ENCODE measurements around the gene BOK.

DNA sequence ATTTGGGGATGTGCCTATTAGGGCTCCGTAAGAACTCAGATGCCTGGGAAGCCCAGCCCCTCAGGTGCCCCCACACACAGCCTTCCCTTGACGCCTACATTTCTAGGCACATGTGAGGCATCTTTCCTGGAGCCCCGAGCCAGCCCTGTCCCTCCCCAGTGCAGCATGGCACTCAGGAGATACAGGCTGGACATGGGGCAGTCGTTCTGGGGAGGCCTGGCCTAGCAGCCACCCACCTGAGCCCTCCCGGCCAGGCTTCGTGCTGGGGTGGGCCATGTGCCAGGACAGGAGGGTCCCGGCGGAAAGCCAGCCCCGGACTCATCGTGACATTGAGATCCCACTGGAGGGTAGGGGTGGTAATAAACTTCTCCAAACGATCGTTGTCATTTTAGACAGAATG is 15.2 kb downstream of the BOK start:
- TF ChIP-seq, protein P1, sequence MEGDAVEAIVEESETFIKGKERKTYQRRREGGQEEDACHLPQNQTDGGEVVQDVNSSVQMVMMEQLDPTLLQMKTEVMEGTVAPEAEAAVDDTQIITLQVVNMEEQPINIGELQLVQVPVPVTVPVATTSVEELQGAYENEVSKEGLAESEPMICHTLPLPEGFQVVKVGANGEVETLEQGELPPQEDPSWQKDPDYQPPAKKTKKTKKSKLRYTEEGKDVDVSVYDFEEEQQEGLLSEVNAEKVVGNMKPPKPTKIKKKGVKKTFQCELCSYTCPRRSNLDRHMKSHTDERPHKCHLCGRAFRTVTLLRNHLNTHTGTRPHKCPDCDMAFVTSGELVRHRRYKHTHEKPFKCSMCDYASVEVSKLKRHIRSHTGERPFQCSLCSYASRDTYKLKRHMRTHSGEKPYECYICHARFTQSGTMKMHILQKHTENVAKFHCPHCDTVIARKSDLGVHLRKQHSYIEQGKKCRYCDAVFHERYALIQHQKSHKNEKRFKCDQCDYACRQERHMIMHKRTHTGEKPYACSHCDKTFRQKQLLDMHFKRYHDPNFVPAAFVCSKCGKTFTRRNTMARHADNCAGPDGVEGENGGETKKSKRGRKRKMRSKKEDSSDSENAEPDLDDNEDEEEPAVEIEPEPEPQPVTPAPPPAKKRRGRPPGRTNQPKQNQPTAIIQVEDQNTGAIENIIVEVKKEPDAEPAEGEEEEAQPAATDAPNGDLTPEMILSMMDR (IDR thresholded peaks at IDR 0.05): no peak
- TF ChIP-seq POLR2A (IDR thresholded peaks at IDR 0.05): no peak

All from tibial nerve (tissue), 3 donors.